ENCODE data around the gene CFP.
"Not testable (repeated sequence)": the region's sequence is repeated elsewhere in the genome, so short reads cannot be mapped to it uniquely, and the experiment has no call there.

The CFP gene

GRCh38 chrX:47629419-47630200, at the start of gene CFP:
Gene CFP (minus strand): TSS chrX:47629930. CDS start chrX:47629844, 86 bp downstream.
- DNase-seq, result no peak

GRCh38 chrX:47675959-47676859, 46.5 kb upstream of the CFP start:
- DNase-seq, result not testable (repeated sequence)

DNA sequence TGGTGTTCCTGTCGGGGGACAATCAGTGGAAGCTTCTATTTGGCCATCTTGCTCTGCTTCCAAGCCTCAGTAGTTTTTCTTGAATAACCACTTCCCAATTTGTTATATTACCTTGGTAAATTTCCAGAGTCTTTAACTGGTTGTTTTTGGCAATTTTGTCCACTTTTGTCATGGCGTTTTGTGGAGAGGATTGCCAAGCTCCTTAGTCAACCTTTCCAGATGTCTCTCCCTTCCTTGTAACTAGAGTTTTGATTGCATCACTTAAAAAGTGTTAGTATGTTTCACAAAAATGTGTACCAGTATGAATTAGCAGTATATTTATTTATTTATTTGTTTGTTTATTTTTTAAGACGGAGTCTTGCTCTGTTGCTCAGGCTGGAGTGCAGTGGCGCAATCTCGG, 45.0 kb upstream of the CFP start:
- no peak for DNase-seq

GRCh38 chrX:47665797-47666196, 36.1 kb upstream of the CFP start:
- not testable (repeated sequence) for DNase-seq

GRCh38 chrX:47664737-47665136, 35.0 kb upstream of the CFP start:
- DNase-seq, result no peak

DNA sequence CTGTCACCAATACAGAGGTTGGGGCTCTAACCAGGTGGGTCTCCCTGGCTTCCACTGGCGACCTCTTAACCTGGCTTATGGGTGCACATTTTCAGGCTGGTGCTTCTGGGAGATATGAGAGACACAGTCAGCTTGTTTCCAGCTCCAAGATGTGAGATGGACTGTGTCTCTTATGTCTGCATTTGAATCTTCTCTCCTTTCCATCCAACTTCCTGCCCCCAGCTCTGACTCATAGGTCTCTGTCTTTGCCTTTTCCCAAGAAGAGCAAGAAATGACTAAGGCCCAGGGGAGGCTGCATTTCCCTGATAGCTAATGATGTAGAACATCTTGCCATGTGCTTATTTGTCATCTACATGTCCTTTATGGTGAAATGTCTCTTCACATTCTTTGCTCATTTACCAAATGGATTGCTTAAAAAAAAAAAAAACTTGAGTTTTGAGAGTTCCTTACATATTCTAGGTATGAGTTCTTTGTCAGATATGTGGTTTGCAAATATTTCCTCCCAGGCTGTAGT, 32.5 kb upstream of the CFP start:
- no peak for DNase-seq

- no peak for DNase-seq
Observed at GRCh38 chrX:47661539-47661938, 31.8 kb upstream of the CFP start.

GRCh38 chrX:47659421-47659726, 29.6 kb upstream of the CFP start:
- DNase-seq, result no peak

DNA sequence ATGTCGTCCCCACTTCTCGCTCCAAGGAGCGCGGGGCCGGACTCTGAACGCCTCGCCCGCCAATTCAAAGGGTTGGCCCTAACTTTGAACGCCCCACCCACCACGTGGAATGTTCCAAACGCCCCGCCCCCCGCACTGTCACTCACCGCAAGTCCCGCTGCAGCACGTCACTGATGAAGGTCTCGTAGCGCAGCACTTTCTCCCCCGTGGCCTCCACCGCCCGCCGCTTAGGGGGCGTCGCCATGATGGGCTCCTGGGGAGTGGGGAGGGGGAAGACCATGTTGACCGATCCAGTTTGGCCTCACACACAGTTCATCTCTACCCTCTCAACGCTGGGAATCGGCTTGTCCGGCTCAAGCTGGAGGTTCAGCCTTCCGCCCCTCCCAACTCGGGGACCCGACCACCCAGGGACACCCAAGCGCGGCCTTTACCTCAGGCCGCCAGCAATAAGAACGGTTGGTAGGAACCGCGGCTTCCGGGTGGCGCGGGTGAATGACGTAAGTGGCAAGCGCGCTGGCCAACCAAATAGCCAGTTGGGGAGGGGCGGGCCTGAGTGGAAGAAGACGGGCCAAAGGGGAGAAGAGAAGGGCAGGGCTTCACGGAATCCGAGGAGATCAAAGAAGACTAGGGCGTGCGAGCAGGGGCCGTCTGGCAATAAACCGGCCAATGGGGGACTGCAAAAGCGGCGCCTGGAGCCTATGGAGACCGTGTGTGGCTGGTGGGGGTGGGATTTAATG, 29.1 kb upstream of the CFP start, which contains the start of gene UXT:
Gene UXT, minus strand, starts transcription at position 497 of the 737 bp plus-strand sequence. Its CDS starts 253 bp downstream, at position 244.
- peak; percentile 63 for DNase-seq

DNA sequence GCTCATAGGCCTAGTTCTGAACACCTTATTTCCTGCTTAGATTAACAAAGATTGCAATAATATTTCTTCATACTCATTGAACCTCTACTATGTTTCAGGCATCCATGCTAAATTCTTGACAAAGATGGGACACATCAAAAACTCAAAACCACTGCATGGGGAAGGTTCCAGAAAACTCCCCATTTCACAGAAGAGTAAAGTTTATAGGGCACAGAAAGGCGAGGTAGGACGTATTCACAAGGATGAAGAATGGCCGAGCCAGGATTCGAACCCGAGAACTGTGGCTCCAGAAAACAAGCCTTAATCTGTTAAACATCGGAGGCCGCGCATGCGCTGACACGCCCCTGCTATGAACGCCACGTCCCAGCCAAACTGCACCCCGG, 28.6 kb upstream of the CFP start:
- DNase-seq, result no peak

GRCh38 chrX:47651043-47651905, 21.5 kb upstream of the CFP start:
- no peak for DNase-seq

DNA sequence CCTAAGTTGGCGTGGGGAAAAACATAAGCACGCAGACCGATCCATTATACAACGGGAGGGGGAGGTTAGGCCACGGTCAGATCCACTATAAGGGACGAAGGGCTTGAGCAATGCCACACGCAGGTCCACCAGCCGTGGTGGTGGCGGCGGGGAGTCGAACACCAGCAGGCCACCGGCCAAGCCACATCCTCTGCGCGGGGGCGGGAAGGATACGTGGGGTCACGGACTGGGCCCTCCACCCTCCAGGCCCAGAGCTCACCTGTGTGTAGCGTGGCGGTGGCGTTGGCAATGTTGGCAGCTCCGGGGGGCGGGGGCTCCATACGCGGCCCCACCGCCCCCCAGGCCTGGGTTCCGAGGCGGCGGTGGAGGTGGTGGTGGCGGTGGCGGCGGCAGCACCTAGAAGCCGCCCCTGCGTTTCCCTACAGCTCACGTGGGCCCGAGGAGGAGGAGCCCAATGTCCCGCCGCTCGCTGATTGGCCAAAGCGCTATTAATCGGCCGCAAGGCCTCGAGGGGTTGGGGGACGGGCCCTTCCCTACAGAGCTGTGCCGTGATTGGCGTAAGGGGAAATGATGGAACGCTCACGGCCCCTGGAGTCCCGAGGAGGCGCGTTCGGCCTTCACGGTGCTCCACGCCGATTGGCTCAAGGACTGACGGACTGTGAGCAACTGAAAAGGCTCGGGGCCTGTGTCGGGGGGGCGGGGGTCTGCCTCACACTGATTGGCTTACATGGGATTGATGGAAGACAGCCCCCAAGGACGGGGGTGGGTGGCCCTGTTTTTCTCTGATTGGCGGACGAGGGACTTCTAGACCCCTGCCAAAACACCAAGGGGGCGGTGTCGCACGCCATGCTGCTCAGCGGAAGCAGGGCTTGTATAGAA, 20.7 kb upstream of the CFP start, which contains the start of gene ELK1:
Gene ELK1, minus strand, starts transcription at position 400 of the 879 bp plus-strand sequence. CDS start 9,122 bp downstream, outside the sequence.
- peak; percentile 90 for DNase-seq

- DNase-seq, result no peak
Observed at GRCh38 chrX:47649781-47650163, 20.0 kb upstream of the CFP start.

DNA sequence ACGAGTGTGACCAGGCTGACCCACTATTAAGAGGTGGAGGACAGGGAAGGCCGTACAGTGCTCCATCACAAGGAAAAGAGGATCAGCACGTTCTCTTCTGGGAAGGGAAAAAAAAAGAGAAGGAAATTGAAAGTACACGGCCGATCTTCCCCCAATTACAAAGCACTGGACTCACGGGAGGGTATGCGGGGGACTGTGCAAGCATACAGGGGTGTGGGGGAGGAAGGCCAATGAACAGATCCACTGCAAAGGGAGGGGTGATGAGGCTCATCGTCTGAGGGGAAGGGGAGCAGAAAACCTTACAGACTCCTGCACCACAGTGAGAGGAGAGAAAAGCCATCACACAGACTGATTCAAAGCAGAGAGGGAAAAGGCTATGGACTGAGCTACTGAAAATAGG, 19.5 kb upstream of the CFP start:
- DNase-seq, result no peak

DNA sequence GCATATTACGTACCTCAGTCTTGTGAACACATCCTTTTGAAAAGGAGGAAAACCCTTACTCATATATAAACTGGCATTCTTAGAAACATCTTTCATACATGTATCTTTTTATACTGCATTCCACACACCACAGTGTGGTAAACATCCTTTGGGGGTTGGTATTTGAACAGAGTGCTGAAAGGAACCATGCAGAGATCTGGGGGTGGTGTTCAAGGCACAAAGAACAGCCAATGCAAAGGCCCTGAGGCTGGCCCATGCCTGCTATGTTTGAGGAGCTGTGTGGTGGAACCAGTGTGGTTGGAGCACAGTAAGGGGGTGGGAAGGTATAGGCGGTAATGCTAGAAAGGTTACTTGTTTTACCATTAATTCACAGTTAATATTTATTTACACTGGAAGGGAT, 18.6 kb upstream of the CFP start:
- no peak for DNase-seq

GRCh38 chrX:47646636-47647035, 16.9 kb upstream of the CFP start:
- DNase-seq, result no peak

- no peak for DNase-seq
Observed at GRCh38 chrX:47645530-47645929, 15.8 kb upstream of the CFP start.

DNA sequence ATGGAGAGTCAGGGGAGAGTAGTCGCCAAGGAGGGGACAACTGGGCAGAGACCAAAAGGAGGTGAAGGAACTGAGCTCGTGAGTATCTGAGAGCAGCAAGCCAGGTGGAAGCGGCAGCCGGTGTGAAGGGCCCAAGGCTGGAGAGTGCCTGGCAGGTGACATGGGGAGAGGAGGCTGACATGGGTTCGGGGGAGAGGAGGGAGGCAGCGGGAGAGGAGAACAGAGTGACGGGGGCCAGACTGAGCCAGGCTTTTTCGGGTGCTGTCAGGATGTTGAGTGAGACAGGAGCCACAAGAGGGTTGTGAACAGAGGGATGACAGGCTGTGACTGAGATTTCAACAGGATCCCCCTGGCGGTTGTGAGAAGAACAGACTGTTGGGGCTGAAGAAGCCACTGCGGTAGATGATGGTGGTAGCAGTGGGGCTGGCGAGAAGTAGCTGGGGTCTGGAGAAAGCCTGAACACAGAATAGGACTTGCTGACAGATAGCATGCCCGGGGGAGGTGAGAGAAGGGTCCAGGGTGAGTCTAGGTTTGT, 14.9 kb upstream of the CFP start:
- DNase-seq, result no peak

DNA sequence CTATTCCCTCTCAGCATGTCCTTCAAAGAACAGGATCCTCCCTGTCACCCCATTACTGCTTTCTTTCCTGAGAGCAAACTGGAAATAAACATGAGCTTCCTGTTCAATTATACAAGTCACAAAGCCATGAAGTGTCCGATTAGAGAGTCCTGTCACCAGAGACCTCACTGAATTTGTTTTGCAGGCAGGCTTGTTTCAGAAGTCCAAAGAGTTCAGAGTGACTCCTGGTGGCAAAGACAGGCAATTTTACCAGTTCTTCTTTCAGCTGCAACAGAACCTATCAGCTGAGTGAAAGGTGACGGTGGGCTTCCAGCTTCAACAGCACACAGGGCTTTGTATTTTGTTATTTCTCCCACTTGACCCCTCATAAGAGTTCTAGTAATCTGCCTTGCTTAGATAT, 14.2 kb upstream of the CFP start:
- DNase-seq, result no peak

DNA sequence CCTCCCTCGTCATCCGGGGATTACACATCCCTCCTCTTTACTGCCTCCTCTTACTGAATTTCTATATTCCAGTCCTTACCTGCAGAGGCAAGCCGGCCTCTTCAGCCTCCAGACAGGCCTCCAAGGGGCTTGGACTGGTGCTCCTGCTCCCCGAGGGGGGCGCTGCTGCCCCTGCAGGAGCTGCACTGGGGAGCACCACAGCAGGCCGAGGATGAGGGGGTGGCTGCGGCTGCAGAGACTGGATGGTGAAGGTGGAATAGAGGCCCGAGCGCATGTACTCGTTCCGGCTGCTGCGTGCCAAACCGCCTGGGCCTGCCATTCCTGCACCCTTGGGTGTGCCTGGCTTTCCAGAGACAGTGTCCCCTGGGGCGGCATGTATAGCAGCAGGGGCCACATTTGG, 9.1 kb upstream of the CFP start:
- DNase-seq, result no peak
